ENCODE measurements around the gene RSPRY1. TPM values are rescaled to one million over a fixed set of nuclear protein-coding genes. Genes with fewer than 3 reads are reported as not detected.

Gene RSPRY1
- polyA plus RNA-seq, 1 of the 3 experiments (the other 2 are of a cell fraction): 16.6 TPM

DNA sequence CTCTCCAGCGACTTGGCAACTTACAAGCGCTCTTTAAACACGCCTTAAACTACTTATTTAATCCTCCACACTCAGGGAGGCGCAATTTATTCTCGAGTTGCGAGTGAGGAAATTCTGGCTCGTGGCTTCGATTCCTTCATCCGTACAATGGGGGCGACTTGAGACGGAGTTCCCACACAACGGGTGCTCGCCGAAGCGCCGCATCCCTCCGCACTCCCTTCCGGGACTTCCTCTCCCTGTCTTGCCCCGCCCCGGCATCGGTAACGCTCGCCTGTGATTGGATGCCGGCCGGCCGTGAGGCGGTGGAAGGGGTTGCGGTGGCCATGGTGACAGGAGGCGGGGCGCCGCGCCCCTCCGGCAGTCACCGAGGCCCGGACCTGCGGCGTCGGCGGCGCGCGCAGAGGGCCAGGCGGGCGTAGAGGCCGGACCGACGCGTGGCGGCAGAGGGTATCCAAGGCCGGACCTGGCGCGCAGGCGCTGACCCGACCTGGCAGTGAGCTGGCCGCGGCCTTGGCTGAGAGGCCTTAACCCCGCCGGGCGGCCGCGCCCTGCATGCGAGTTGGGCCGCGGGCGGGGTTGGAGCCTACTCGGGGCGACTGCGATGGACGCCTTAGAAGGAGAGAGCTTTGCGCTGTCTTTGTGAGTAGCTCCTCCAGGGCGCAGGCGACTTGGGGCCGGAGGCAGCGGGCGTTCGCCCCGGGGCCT lies 58.8 kb downstream of the RSPRY1 start, which contains the start of gene ARL2BP (continued):
- TF ChIP-seq NRF1 (IDR thresholded peaks at IDR 0.05; ENCODE audit: low read depth, low read length) (peak; percentile 73), TAF1 (IDR thresholded peaks at IDR 0.05; ENCODE audit: borderline replicate concordance, low read depth, low read length) (peak; percentile 50; the same call in 1 of the 2 replicates)
- TF ChIP-seq, protein P1, sequence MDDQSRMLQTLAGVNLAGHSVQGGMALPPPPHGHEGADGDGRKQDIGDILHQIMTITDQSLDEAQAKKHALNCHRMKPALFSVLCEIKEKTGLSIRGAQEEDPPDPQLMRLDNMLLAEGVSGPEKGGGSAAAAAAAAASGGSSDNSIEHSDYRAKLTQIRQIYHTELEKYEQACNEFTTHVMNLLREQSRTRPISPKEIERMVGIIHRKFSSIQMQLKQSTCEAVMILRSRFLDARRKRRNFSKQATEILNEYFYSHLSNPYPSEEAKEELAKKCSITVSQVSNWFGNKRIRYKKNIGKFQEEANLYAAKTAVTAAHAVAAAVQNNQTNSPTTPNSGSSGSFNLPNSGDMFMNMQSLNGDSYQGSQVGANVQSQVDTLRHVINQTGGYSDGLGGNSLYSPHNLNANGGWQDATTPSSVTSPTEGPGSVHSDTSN (IDR thresholded peaks at IDR 0.05): 0 out of 2 replicates have a peak, but pooled peaks have one; percentile 22

DNA sequence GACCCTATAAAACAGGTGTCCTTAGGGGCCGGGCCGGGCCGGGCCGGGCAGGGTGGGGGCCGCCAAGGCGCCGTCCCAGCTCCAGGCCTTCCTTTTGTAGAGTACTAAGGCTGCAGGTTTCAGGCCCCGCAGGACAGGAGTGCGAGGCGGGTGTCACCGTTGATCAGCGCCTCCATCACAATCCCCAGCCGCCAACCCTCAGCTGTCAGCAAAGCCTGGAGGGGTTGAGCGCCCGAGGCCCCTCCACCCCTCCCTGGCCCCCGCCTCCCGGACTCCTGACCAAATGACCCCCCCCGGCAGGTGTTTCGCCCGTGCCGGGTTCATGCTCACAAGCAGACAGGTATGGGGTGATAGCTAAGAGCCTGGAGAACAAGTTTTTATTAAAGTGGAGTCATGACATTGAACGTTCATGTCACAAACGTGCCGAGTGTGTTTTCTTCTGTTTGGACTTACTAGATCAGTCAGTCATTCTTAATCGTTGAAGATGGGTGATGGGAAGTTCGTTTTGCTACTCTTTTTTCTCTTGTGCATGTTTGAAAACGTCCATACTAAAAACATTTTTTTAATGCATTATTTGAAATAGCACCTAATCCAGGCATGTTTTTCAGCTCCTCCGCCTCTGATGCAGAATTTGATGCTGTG lies 59.5 kb downstream of the RSPRY1 start:
- Histone ChIP-seq H3K36me3 (replicated peaks in 1 of 2; ENCODE audit: control insufficient read depth in 1 of 2, insufficient read depth in 2 of 2, low read length in 1 of 2) (peaks cover 27 to 44% of the 10 kb centered on the region in 2 experiments), H3F3A (replicated peaks; ENCODE audit: insufficient read depth) (peaks cover 25% of the 10 kb centered on the region), H3K4me3 (ENCODE audit: low read depth in 2 of 2, low read length in 1 of 2) (peak overlapping the region; percentile 79 to 89), H3K4me2 (peak overlapping the region; percentile 96), H3K9me3 (no peaks in the 10 kb centered on the region), H3K4me1 (ENCODE audit: control insufficient read depth in 1 of 2, insufficient read depth in 2 of 2, low read depth in 1 of 2, low read length in 1 of 2) (peaks cover 5 to 9% of the 10 kb centered on the region in 2 experiments; a peak in 2 of 4 replicates), H3K9me2 (no peaks in the 10 kb centered on the region), H3K27me3 (ENCODE audit: insufficient read depth) (no peaks in the 10 kb centered on the region), H3K79me2 (ENCODE audit: insufficient read depth) (peaks cover 20% of the 10 kb centered on the region), H3K9ac (peak overlapping the region; percentile 91), H3K27ac (ENCODE audit: low read depth in 2 of 2, low read length in 1 of 2) (peak overlapping the region; percentile 89 to 93), H2AFZ (ENCODE audit: low read depth) (peak overlapping the region; percentile 86), H4K20me1 (ENCODE audit: insufficient read depth) (no peaks in the 10 kb centered on the region)
- DNase-seq: peak; percentile 62
- ChIA-PET CTCF (interaction anchor here (0.7 to 2.2 kb wide), 9 partner anchors 17 to 177 kb away, joined by 3 to 10 read pairs (median 3); no protein-coding TSS in a partner anchor), POLR2A (interaction anchor here (0.6 to 1.3 kb wide), 8 partner anchors 10 to 171 kb away, joined by 3 to 7 read pairs (median 3); partner anchors contain the start of genes PSME3IP1 and RSPRY1)
- 11% methylated on average over 11 of the region's 28 CpGs for WGBS (ENCODE audit: low lambda C conversion rate)
- peak; percentile 39; the same call in 1 of the 2 replicates for TF ChIP-seq MXI1 (IDR thresholded peaks at IDR 0.05; ENCODE audit: low read depth, low read length)
- no peak for TF ChIP-seq JUND (IDR thresholded peaks at IDR 0.05)

DNA sequence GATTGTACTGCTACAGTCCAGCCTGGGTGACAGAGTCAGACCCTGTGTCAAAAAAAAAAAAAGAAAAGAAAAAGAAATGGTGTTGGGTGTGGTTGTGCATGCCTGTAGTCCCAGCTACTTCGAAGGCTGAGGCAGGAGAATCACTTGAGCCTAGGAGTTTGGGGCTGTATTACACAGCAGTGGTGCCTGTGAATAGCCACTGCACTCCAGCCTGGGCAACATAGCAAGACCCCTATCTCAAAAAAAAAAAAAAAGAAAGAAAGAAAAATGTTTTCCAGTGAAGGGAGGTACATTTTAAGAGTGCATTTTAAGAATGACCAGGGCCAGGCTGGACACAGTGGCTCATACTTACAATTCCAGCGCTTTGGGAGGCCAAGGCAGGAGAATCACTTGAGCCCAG lies 65.2 kb downstream of the RSPRY1 start:
- H3K36me3 ChIP-seq (replicated peaks in 1 of 2; ENCODE audit: control insufficient read depth in 1 of 2, insufficient read depth in 2 of 2, low read length in 1 of 2): peaks cover 41 to 65% of the 10 kb centered on the region in 2 experiments
- H3K79me2 ChIP-seq (ENCODE audit: insufficient read depth): peaks cover 8% of the 10 kb centered on the region
- no peaks in the 10 kb centered on the region for H3K9me3 ChIP-seq
- H3K27me3 ChIP-seq (ENCODE audit: insufficient read depth): no peaks in the 10 kb centered on the region
- H2AFZ ChIP-seq (ENCODE audit: low read depth): no peak overlapping the region
- H3K4me1 ChIP-seq (ENCODE audit: control insufficient read depth in 1 of 2, insufficient read depth in 2 of 2, low read depth in 1 of 2, low read length in 1 of 2): no peaks in the 10 kb centered on the region
- WGBS (ENCODE audit: low lambda C conversion rate): 100% methylated on average over 2 of the region's 2 CpGs
- CTCF ChIA-PET: interaction anchor here (1.4 kb wide), 1 partner anchor 166 kb away, joined by 5 read pairs; no protein-coding TSS in a partner anchor
- POLR2A ChIA-PET: no interaction called here
- H3K9ac ChIP-seq: no peak overlapping the region
- H3K4me2 ChIP-seq: no peak overlapping the region
- no peak for DNase-seq
- no peaks in the 10 kb centered on the region for H4K20me1 ChIP-seq (ENCODE audit: insufficient read depth)
- no peak overlapping the region for H3K27ac ChIP-seq (ENCODE audit: low read depth in 2 of 2, low read length in 1 of 2)
- H3K4me3 ChIP-seq (ENCODE audit: low read depth in 2 of 2, low read length in 1 of 2): no peak overlapping the region
- no peaks in the 10 kb centered on the region for H3K9me2 ChIP-seq
- peaks cover 2% of the 10 kb centered on the region for H3F3A ChIP-seq (replicated peaks; ENCODE audit: insufficient read depth)
- TF ChIP-seq RCOR1 (IDR thresholded peaks at IDR 0.05; ENCODE audit: low read length) (no peak), TEAD4 (IDR thresholded peaks at IDR 0.05; ENCODE audit: borderline replicate concordance, insufficient read depth) (no peak), ELF1 (IDR thresholded peaks at IDR 0.05) (no peak), CHD2 (IDR thresholded peaks at IDR 0.05; ENCODE audit: low read length, partially characterized antibody) (no peak), TAF1 (IDR thresholded peaks at IDR 0.05; ENCODE audit: borderline replicate concordance, low read depth, low read length) (no peak), JUND (IDR thresholded peaks at IDR 0.05) (no peak), FOXJ3 (CRISPR knock-in tag; IDR thresholded peaks at IDR 0.05) (no peak), EZH2phosphoT487 (IDR thresholded peaks at IDR 0.05; ENCODE audit: borderline replicate concordance, low read depth) (no peak)
- TF ChIP-seq, protein P2, sequence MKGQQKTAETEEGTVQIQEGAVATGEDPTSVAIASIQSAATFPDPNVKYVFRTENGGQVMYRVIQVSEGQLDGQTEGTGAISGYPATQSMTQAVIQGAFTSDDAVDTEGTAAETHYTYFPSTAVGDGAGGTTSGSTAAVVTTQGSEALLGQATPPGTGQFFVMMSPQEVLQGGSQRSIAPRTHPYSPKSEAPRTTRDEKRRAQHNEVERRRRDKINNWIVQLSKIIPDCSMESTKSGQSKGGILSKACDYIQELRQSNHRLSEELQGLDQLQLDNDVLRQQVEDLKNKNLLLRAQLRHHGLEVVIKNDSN (IDR thresholded peaks at IDR 0.05; ENCODE audit: borderline replicate concordance, low read depth): no peak
- TF ChIP-seq, protein P3, sequence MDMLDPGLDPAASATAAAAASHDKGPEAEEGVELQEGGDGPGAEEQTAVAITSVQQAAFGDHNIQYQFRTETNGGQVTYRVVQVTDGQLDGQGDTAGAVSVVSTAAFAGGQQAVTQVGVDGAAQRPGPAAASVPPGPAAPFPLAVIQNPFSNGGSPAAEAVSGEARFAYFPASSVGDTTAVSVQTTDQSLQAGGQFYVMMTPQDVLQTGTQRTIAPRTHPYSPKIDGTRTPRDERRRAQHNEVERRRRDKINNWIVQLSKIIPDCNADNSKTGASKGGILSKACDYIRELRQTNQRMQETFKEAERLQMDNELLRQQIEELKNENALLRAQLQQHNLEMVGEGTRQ (IDR thresholded peaks at IDR 0.05; ENCODE audit: borderline replicate concordance, low read depth, low read length): no peak
- TF ChIP-seq, protein P4, sequence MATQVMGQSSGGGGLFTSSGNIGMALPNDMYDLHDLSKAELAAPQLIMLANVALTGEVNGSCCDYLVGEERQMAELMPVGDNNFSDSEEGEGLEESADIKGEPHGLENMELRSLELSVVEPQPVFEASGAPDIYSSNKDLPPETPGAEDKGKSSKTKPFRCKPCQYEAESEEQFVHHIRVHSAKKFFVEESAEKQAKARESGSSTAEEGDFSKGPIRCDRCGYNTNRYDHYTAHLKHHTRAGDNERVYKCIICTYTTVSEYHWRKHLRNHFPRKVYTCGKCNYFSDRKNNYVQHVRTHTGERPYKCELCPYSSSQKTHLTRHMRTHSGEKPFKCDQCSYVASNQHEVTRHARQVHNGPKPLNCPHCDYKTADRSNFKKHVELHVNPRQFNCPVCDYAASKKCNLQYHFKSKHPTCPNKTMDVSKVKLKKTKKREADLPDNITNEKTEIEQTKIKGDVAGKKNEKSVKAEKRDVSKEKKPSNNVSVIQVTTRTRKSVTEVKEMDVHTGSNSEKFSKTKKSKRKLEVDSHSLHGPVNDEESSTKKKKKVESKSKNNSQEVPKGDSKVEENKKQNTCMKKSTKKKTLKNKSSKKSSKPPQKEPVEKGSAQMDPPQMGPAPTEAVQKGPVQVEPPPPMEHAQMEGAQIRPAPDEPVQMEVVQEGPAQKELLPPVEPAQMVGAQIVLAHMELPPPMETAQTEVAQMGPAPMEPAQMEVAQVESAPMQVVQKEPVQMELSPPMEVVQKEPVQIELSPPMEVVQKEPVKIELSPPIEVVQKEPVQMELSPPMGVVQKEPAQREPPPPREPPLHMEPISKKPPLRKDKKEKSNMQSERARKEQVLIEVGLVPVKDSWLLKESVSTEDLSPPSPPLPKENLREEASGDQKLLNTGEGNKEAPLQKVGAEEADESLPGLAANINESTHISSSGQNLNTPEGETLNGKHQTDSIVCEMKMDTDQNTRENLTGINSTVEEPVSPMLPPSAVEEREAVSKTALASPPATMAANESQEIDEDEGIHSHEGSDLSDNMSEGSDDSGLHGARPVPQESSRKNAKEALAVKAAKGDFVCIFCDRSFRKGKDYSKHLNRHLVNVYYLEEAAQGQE (IDR thresholded peaks at IDR 0.05; ENCODE audit: low read depth, low read length): no peak

Measured in SK-N-SH (cell line).